Glutamatergic neuron (in vitro differentiated cells): ENCODE data around the gene DCUN1D3. TPM values are rescaled to one million over a fixed set of nuclear protein-coding genes. Genes with fewer than 3 reads are reported as not detected.

Source experiments
- DNase-seq: peaks from one replicate; pipeline ENCODE4 v3.0.0; 2022
- H3K27ac Mint-ChIP-seq: one replicate; pipeline ENCODE4 v1.8.0; 2020; ENCODE audit warnings: mild to moderate bottlenecking, mixed read lengths, inconsistent platforms; ENCODE audit not compliant: unreplicated experiment
- H3K27me3 Mint-ChIP-seq: one replicate; pipeline ENCODE4 v1.8.0; 2020; ENCODE audit warnings: mild to moderate bottlenecking, moderate library complexity, mixed read lengths, inconsistent platforms; ENCODE audit not compliant: unreplicated experiment
- H3K36me3 Mint-ChIP-seq: one replicate; pipeline ENCODE4 v1.8.0; 2020; ENCODE audit warnings: mild to moderate bottlenecking, mixed read lengths, inconsistent platforms; ENCODE audit not compliant: unreplicated experiment
- H3K4me1 Mint-ChIP-seq: one replicate; pipeline ENCODE4 v1.8.0; 2020; ENCODE audit warnings: mild to moderate bottlenecking, low read depth, mixed read lengths, inconsistent platforms; ENCODE audit not compliant: unreplicated experiment
- H3K4me3 Mint-ChIP-seq: one replicate; pipeline ENCODE4 v1.8.0; 2020; ENCODE audit warnings: mild to moderate bottlenecking, mixed read lengths, inconsistent platforms; ENCODE audit not compliant: unreplicated experiment
- H3K9me3 Mint-ChIP-seq: one replicate; pipeline ENCODE4 v1.8.0; 2020; ENCODE audit warnings: mild to moderate bottlenecking, moderate library complexity, mixed read lengths, inconsistent platforms; ENCODE audit not compliant: unreplicated experiment
- total RNA-seq: library from RNA; stranded (reverse); fragmentation: NEBNext Ultra II Directional; extraction: Animal tissue kit (Norgen Biotek cat#: 25700); gene quantifications from one replicate; pipeline ENCODE4 v1.2.1, GENCODE V29; 2021; ENCODE audit not compliant: unreplicated experiment
- TF ChIP-seq, protein P1 (sequence below): fragments of 200-600 bp; sonication (generic); IDR thresholded peaks from one replicate; pipeline ENCODE4 v1.5.0; 2021; ENCODE audit not compliant: partially characterized antibody, unreplicated experiment

DCUN1D3 gene
- total RNA-seq, 1 donor from 2014 or later: 15.3 TPM

DNA sequence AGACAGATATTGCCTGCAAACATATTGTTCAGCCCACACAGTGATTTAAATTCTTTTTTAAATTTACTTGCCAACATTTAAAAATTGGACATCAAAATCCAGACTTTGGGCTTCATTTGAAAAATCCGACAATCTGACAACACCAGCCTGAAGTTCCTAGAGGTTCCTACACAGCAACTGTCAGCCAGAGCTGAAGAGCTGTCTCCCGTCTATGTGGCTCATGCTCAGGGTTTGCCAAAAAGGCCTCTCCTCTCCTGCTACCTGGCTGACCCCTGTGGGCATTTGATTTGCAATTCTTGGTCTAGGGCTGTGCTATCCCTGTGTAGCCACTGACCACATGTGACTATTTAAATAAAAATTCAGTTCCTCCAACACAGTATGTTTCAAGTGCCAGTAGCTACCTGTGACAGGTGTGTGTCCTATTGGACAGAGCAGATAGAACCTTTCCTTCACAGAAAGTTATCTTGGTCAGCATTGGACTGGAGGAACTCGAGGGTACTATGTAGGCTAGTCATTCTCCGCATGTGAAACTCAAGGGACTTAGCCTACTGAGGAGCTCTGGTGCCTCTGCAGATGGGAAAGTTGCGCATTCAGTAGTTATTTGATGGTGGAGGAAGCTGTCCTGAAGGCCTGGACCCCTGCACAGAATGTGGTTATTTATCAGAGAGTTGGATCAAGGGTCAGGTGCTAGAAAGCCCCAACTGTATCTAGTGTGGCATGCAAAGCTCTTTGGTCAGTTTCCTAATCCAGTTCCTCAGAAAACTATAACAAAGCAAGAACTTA lies 3.1 kb upstream of the DCUN1D3 start:
- Mint-ChIP-seq H3K27me3 (peaks cover 2% of the 10 kb centered on the region), H3K4me1 (peaks cover 12% of the 10 kb centered on the region), H3K36me3 (no peaks in the 10 kb centered on the region), H3K9me3 (peaks cover 14% of the 10 kb centered on the region), H3K4me3 (peak overlapping the region; percentile 44), H3K27ac (peak overlapping the region; percentile 67)
- TF ChIP-seq, protein P1, sequence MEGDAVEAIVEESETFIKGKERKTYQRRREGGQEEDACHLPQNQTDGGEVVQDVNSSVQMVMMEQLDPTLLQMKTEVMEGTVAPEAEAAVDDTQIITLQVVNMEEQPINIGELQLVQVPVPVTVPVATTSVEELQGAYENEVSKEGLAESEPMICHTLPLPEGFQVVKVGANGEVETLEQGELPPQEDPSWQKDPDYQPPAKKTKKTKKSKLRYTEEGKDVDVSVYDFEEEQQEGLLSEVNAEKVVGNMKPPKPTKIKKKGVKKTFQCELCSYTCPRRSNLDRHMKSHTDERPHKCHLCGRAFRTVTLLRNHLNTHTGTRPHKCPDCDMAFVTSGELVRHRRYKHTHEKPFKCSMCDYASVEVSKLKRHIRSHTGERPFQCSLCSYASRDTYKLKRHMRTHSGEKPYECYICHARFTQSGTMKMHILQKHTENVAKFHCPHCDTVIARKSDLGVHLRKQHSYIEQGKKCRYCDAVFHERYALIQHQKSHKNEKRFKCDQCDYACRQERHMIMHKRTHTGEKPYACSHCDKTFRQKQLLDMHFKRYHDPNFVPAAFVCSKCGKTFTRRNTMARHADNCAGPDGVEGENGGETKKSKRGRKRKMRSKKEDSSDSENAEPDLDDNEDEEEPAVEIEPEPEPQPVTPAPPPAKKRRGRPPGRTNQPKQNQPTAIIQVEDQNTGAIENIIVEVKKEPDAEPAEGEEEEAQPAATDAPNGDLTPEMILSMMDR: no peak
- no peak for DNase-seq

DNA sequence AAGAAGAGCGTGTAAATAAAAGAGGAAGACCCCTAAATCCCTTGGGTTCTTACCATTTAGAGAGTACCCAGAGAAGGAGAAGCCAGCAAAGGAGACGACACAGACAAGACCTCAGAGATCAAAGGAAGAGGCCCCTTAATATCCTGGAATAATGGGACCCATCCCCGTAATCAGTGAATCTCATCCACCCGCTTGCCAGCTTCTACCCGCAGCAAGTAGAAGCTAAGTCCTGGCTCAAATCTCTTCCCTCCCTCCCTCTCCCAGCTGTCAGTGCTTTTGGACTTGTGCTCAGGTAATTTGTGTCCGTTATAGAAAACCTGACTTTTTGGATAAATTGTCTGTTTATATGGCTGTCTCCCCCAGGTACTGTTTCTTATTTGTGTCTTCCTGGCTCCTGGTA lies 2.3 kb upstream of the DCUN1D3 start:
- peaks cover 14% of the 10 kb centered on the region for H3K9me3 Mint-ChIP-seq
- peak overlapping the region; percentile 99 for H3K27ac Mint-ChIP-seq

DNA sequence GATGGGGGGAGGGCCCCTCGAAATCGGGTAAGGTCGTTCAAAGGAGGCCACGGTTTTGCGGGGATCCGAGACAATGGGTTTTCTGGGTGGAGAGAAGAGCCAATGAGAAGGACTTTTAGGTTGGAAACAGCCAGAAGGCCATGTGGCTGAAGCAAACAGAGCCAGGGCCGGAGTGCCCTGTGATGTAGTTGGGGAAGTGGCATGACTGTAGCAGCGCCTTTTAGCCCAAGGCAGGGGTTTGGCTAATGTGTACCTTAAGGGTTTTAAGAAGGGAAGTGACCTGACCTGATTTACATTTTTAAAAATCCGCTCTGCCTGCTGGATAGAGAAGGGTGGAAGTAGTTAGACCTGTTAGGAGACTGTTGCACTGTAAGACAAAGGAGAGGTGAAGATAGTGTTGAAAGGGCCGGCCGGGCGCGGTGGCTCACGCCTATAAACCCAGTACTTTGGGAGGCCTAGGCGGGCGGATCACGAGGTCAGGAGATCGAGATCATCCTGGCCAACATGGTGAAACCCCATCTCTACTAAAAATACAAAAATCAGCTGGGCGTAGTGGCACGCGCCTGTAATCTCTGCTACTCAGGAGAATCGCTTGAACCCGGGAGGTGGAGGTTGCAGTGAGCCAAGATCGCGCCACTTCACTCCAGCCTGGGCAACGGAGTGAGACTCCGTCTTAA lies 1.4 kb upstream of the DCUN1D3 start:
- Mint-ChIP-seq H3K27ac (peak overlapping the region; percentile 99), H3K4me1 (peaks cover 14% of the 10 kb centered on the region), H3K27me3 (peaks cover 2% of the 10 kb centered on the region), H3K36me3 (no peaks in the 10 kb centered on the region), H3K4me3 (peak overlapping the region; percentile 96), H3K9me3 (peaks cover 14% of the 10 kb centered on the region)
- TF ChIP-seq, protein P1: no peak
- peak; percentile 54 for DNase-seq

More for the DNA sequence above, 2.3 kb upstream of the DCUN1D3 start:
- no peak for DNase-seq
- peaks cover 14% of the 10 kb centered on the region for H3K4me1 Mint-ChIP-seq
- H3K27me3 Mint-ChIP-seq: peaks cover 2% of the 10 kb centered on the region
- no peaks in the 10 kb centered on the region for H3K36me3 Mint-ChIP-seq
- TF ChIP-seq, protein P1: no peak
- peak overlapping the region; percentile 96 for H3K4me3 Mint-ChIP-seq

DNA sequence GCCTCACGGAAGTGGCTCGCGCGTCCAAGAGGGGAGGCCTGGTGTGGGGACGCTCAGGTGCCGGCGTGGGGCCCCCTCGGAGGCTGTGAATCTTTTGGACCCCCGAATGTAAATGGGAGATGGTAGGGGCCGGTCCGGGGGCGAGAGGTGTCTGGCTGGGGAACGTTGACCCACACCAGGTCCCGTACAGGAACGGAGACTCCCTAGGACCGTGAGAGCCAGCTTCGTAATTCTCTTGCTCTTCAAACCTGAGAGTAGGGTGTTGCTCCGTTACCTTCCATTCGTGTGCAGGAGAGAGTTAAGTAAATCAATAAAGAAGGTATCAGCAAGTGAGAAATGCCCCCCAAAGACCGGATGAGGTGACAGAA lies 894 bp upstream of the DCUN1D3 start:
- H3K9me3 Mint-ChIP-seq: peaks cover 14% of the 10 kb centered on the region
- no peak for DNase-seq
- no peaks in the 10 kb centered on the region for H3K36me3 Mint-ChIP-seq
- H3K27ac Mint-ChIP-seq: peak overlapping the region; percentile 99
- TF ChIP-seq, protein P1: no peak
- H3K4me1 Mint-ChIP-seq: peaks cover 14% of the 10 kb centered on the region
- peaks cover 2% of the 10 kb centered on the region for H3K27me3 Mint-ChIP-seq
- peak overlapping the region; percentile 96 for H3K4me3 Mint-ChIP-seq
